Cardiac muscle cell (in vitro differentiated cells and primary cell): ENCODE measurements around the gene USP6. TPM values are rescaled to one million over a fixed set of nuclear protein-coding genes. Genes with fewer than 3 reads are reported as not detected.
"Not testable (repeated sequence)": the region's sequence is repeated elsewhere in the genome, so short reads cannot be mapped to it uniquely, and the experiment has no call there.

ENCODE experiments used
- DNase-seq, 2 donors: peaks; one replicate each; pipeline versions ENCODE4 v3.0.0 to v3.0.0-alpha.2; 2010 to 2017; ENCODE audit warnings: low read depth in 1 of 2, low spot score in 1 of 2
- H3K27ac ChIP-seq: fragments of 200-600 bp; sonication (generic); 2 replicates; pipeline ENCODE4 v1.5.1; 2016
- H3K27me3 ChIP-seq: fragments of 200-600 bp; sonication (generic); 2 replicates; pipeline ENCODE4 v1.6.0; 2016; ENCODE audit warnings: control low read depth
- H3K36me3 ChIP-seq: fragments of 200-600 bp; sonication (generic); 2 replicates; pipeline ENCODE4 v1.5.1; 2016; ENCODE audit warnings: control low read depth
- H3K4me1 ChIP-seq: fragments of 200-600 bp; sonication (generic); 2 replicates; pipeline ENCODE4 v1.8.1; 2017; ENCODE audit warnings: low read depth, mild to moderate bottlenecking, mixed run types
- H3K4me3 ChIP-seq: fragments of 200-600 bp; sonication (generic); 2 replicates; pipeline ENCODE4 v1.5.1; 2016; ENCODE audit warnings: mild to moderate bottlenecking
- H3K9me3 ChIP-seq: fragments of 200-600 bp; sonication (generic); 2 replicates; pipeline ENCODE4 v1.5.1; 2017; ENCODE audit warnings: low read depth, mild to moderate bottlenecking, control low read depth
- CTCF ChIP-seq: IDR thresholded peaks from 2 replicates; pipeline ENCODE4 v1.5.1; 2012; ENCODE audit warnings: low read depth, mild to moderate bottlenecking, low read length
- polyA plus RNA-seq: library from polyadenylated mRNA; unstranded; fragments of >200 nt; fragmentation: Nextera tagmentation; extraction: Ambion mirVana; gene quantifications from 2 replicates; pipeline ENCODE4 v1.2.1, GENCODE V29; 2016
- total RNA-seq: library from RNA; depleted of rRNA; stranded (reverse); fragments of >200 nt; gene quantifications from 2 replicates; pipeline ENCODE4 v1.2.3, GENCODE V29; 2016

USP6 gene
- total and polyA plus RNA-seq, 2 experiments from 2014 or later: 0.03 to 0.53 TPM

GRCh38 chr17:5135726-5136579 lies 20.1 kb downstream of the USP6 start:
- Histone ChIP-seq H3K9me3 (no peaks in the 10 kb centered on the region), H3K4me1 (no peaks in the 10 kb centered on the region), H3K36me3 (no peaks in the 10 kb centered on the region), H3K27me3 (no peaks in the 10 kb centered on the region), H3K4me3 (no peak overlapping the region), H3K27ac (no peak overlapping the region)
- TF ChIP-seq CTCF: no peak
- no peak for DNase-seq

GRCh38 chr17:5136580-5137412 lies 21.0 kb downstream of the USP6 start:
- not testable (repeated sequence) for H3K36me3 ChIP-seq, H3K27me3 ChIP-seq, H3K9me3 ChIP-seq, H3K4me3 ChIP-seq, H3K4me1 ChIP-seq, H3K27ac ChIP-seq, DNase-seq

GRCh38 chr17:5137511-5138197 lies 21.8 kb downstream of the USP6 start:
- not testable (repeated sequence) for H3K27me3 ChIP-seq, H3K4me1 ChIP-seq, DNase-seq, H3K27ac ChIP-seq, H3K9me3 ChIP-seq, H3K4me3 ChIP-seq, H3K36me3 ChIP-seq

GRCh38 chr17:5138198-5138544 lies 22.3 kb downstream of the USP6 start:
- not testable (repeated sequence) for H3K27me3 ChIP-seq, H3K27ac ChIP-seq, H3K4me3 ChIP-seq, H3K4me1 ChIP-seq, DNase-seq, H3K9me3 ChIP-seq, H3K36me3 ChIP-seq

GRCh38 chr17:5138616-5139457 lies 23.0 kb downstream of the USP6 start:
- no peak for TF ChIP-seq CTCF
- Histone ChIP-seq H3K4me1 (no peaks in the 10 kb centered on the region), H3K27me3 (no peaks in the 10 kb centered on the region), H3K36me3 (no peaks in the 10 kb centered on the region), H3K27ac (no peak overlapping the region), H3K4me3 (no peak overlapping the region), H3K9me3 (no peaks in the 10 kb centered on the region)
- no peak for DNase-seq

GRCh38 chr17:5139458-5139732 lies 23.6 kb downstream of the USP6 start:
- Histone ChIP-seq H3K4me3 (no peak overlapping the region), H3K27me3 (no peaks in the 10 kb centered on the region), H3K36me3 (no peaks in the 10 kb centered on the region), H3K9me3 (no peaks in the 10 kb centered on the region), H3K27ac (no peak overlapping the region), H3K4me1 (no peaks in the 10 kb centered on the region)
- no peak for DNase-seq
- TF ChIP-seq CTCF: no peak

- not testable (repeated sequence) for H3K4me3 ChIP-seq, H3K36me3 ChIP-seq, DNase-seq, H3K9me3 ChIP-seq, H3K27ac ChIP-seq, H3K4me1 ChIP-seq
- H3K27me3 ChIP-seq: peaks cover 25% of the 10 kb centered on the region
Measured at GRCh38 chr17:5142877-5143276, 27.0 kb downstream of the USP6 start.

GRCh38 chr17:5146122-5146521 lies 30.3 kb downstream of the USP6 start:
- not testable (repeated sequence) for H3K9me3 ChIP-seq, H3K4me1 ChIP-seq, H3K4me3 ChIP-seq, H3K27ac ChIP-seq, H3K36me3 ChIP-seq, DNase-seq
- H3K27me3 ChIP-seq: peaks cover 30% of the 10 kb centered on the region

GRCh38 chr17:5160702-5161101 lies 44.9 kb downstream of the USP6 start:
- H3K4me1 ChIP-seq, H3K9me3 ChIP-seq, H3K36me3 ChIP-seq, H3K27ac ChIP-seq, DNase-seq, H3K4me3 ChIP-seq: not testable (repeated sequence)
- peaks cover 11% of the 10 kb centered on the region for H3K27me3 ChIP-seq

- not testable (repeated sequence) for H3K27ac ChIP-seq, H3K36me3 ChIP-seq, H3K4me1 ChIP-seq, H3K9me3 ChIP-seq, H3K4me3 ChIP-seq, DNase-seq
- H3K27me3 ChIP-seq: peaks cover 11% of the 10 kb centered on the region
Measured at GRCh38 chr17:5161793-5162192, 46.0 kb downstream of the USP6 start.
